ENCODE data around the gene ENOX1.

DNA sequence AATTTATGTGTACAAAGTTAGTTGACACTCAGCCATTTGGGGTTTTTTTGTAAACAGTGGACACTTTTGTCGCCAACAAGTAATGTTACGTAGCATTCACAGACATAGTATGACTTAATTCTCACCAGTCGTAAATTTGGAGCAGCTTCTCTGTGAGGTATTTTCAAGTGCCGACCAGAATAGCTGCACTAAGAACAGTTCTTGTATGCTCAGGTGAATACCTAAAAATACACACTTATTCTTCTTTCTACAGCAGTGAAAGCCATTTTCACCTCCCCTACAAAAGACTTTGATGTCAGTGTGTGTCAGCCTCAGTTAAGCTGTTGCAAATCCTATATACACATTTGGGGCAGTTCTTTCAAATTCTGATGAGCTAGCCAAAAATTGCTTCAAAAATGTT, 206.5 kb downstream of the ENOX1 start:
- no peak for TF ChIP-seq FOSL2 (CRISPR knock-in tag; IDR thresholded peaks at IDR 0.05)
- TF ChIP-seq HNRNPLL (IDR thresholded peaks at IDR 0.05; ENCODE audit: low read depth, low read length, poor library complexity, severe bottlenecking): no peak
- TF ChIP-seq GABPB1 (CRISPR knock-in tag; IDR thresholded peaks at IDR 0.05): no peak
- TF ChIP-seq ZBTB8A (CRISPR knock-in tag; IDR thresholded peaks at IDR 0.05; ENCODE audit: borderline replicate concordance, low read depth): no peak
- no peak for TF ChIP-seq ZKSCAN8 (CRISPR knock-in tag; IDR thresholded peaks at IDR 0.05; ENCODE audit: borderline replicate concordance)
- no peak for TF ChIP-seq XBP1 (CRISPR knock-in tag; IDR thresholded peaks at IDR 0.05)
- TF ChIP-seq ZNF460 (CRISPR knock-in tag; IDR thresholded peaks at IDR 0.05; ENCODE audit: borderline replicate concordance): no peak
- no peak for TF ChIP-seq ZNF550 (CRISPR knock-in tag; IDR thresholded peaks at IDR 0.05; ENCODE audit: borderline replicate concordance)

Data from HepG2 (cell line).